GM12878 (cell line): ENCODE data around the gene B4GALT1.

Experiments
- FOXM1 ChIP-seq: IDR thresholded peaks from 2 replicates; pipeline ENCODE4 v1.6.1; 2012; ENCODE audit warnings: low read depth, mild to moderate bottlenecking, inconsistent platforms, low read length, moderate library complexity
- MEF2A ChIP-seq: IDR thresholded peaks from 2 replicates; pipeline ENCODE4 v1.6.1; 2011; ENCODE audit warnings: low read depth, mild to moderate bottlenecking, low read length, moderate library complexity; ENCODE audit not compliant: insufficient read depth

DNA sequence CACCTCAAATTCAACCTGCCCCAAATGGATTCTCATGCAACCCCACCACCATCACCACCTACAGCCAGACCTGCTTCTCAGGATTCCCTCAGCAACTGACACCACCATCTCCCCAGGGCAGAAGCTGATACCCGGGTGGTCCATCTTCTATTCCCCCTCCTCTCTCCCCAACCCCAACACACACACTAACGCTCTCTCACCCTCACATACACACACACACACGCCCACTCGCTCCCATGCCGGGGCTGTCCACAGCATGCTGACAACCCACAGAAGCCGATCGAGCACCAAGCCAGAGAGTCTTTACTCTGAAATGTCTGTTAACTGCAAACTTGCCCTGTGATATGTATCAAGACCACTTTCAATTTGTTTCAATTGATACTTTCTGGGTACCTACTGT is 28.4 kb downstream of the B4GALT1 start:
- no peak for TF ChIP-seq FOXM1
- TF ChIP-seq MEF2A: no peak
